Measurements from ENCODE around the gene KCNQ5. TPM values are rescaled to one million over a fixed set of nuclear protein-coding genes. Genes with fewer than 3 reads are reported as not detected.

Gene KCNQ5
- total RNA-seq, 1 donor from 2014 or later = 1.7 TPM

DNA sequence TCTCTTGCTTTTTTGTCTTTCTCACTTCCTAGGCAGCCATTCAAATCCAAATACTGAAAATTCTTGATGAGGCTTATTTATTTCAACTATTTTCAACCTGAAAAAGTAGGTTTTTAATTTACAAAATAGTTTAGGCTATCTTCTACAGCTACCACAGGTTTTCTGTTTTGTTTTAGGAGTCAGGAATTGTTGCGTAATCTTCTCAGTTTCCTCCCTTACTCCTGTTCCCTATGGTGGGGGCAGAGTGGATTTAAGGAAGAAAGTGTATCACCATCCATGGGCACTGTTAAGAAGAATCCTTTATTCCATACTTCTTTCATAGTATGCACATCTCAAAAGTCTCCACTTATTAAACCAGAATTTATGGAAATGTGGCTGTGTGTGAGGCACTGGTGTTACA, 421.0 kb downstream of the KCNQ5 start:
- H3K4me3 ChIP-seq (ENCODE audit: low read depth, low read length) = no peak overlapping the region
- no peak for TF ChIP-seq CTCF (conservative IDR thresholded peaks at IDR 0.05; ENCODE audit: low read depth, low read length)
- DNase-seq (ENCODE audit: low read depth) = no peak

DNA sequence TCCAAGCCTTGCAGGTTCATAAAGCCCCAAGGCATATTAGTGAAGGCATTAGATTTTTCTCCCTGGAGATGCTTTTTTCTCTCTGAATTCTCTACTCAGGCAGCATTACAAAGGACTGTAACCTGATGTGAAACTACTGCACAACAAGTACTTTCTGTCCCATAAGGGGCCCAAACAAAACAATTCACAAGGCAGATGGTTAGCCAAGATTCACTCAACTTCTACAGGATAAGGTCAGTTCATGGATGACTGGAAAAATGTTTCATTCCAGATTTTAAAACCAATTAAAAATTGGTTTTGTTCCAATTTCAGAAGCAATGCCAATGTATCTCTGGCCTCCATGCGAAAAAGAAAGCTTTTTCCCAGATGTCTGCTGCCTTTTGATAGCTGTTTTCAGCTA, 421.6 kb downstream of the KCNQ5 start:
- no peak for TF ChIP-seq CTCF (conservative IDR thresholded peaks at IDR 0.05; ENCODE audit: low read depth, low read length)

DNA sequence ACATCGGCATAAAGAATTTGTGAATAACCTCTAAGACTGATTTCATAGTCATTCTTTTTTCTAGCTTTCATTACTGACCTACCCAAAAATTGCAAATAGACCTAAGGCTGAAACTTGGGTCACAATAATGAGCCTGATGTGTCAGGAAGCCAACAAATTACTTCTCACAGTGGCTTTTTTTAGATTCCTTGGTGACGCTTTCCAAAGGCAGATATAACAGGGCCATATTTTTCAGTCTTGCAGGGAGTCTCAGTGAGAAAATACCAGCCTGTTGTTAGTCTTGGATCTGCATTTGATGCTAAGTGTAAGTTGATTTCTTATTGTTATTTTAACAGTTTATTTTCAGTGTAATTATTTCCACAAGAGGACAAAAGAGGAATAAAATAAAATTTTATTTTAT, 423.7 kb downstream of the KCNQ5 start:
- no peak for DNase-seq (ENCODE audit: low read depth)
- H3K4me3 ChIP-seq (ENCODE audit: low read depth, low read length) = no peak overlapping the region
- TF ChIP-seq CTCF (conservative IDR thresholded peaks at IDR 0.05; ENCODE audit: low read depth, low read length) = no peak

More for the DNA sequence above, 421.6 kb downstream of the KCNQ5 start:
- no peak for DNase-seq (ENCODE audit: low read depth)
- no peak overlapping the region for H3K4me3 ChIP-seq (ENCODE audit: low read depth, low read length)

DNA sequence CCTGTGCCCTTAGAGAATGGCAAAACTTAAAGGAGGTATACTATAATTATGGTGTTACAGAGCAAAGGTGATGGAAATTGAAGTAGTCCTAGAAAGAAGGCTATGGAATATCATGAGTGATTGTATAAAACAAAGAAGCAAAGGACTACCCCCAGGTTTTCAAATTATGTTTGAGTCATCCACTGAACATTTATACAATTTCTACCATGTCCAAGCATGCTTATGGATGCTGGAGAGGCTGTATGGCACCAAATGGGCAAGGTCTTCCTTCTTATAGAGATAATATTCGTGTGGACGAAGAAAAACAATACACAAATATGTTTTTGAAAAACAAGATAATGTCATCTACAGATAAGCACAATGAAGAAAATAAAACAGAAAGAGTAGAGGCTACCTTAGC, 425.9 kb downstream of the KCNQ5 start:
- no peak for DNase-seq (ENCODE audit: low read depth)
- no peak overlapping the region for H3K4me3 ChIP-seq (ENCODE audit: low read depth, low read length)
- no peak for TF ChIP-seq CTCF (conservative IDR thresholded peaks at IDR 0.05; ENCODE audit: low read depth, low read length)

DNA sequence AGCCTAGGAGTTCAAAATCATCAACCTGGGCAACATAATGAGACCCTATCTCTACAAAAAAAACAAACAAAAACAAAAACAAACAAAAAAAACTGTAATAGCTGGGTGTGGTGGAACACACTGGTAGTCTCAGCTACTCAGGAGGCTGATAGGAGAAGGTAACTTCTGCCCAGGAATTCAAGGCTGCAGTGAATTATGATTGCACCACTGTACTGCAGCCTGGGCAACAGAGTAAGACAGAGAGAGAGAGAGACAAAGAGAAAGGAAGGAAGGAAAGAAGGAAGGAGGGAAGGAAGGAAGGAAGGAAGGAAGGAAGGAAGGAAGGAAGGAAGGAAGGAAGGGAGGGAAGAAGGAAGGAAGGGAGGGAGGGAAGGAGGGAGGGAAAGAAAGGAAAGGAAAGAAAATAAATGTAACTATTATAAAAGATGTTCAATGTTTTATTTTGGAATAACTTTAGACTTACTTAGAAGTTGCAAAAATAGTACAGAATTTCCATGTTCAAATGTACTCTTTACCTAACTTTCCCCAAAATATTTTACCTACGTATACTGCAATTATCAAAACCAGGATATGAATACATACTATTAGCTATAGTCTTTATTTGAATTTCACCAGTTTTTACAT, 428.2 kb downstream of the KCNQ5 start:
- no peak for DNase-seq (ENCODE audit: low read depth)
- TF ChIP-seq CTCF (conservative IDR thresholded peaks at IDR 0.05; ENCODE audit: low read depth, low read length) = no peak
- no peak overlapping the region for H3K4me3 ChIP-seq (ENCODE audit: low read depth, low read length)

DNA sequence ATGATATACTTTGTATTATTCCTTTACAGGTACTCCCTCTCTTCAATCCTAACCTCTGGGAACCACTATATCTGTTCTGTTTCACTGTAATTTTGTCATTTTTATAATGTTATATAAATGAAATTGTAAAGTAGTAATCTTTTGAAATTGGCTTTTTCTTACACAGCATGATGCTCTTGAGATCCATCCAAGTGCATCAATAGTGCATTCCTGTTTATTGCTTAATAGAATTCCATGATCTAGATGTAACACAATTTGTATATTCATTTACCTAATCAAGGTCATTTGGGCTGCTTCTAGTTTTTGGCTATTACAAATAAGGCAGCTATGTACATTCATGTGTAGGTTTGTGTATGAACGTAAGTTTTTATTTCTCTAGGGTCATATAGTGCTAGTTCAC, 428.8 kb downstream of the KCNQ5 start:
- DNase-seq (ENCODE audit: low read depth) = no peak
- no peak for TF ChIP-seq CTCF (conservative IDR thresholded peaks at IDR 0.05; ENCODE audit: low read depth, low read length)
- no peak overlapping the region for H3K4me3 ChIP-seq (ENCODE audit: low read depth, low read length)

DNA sequence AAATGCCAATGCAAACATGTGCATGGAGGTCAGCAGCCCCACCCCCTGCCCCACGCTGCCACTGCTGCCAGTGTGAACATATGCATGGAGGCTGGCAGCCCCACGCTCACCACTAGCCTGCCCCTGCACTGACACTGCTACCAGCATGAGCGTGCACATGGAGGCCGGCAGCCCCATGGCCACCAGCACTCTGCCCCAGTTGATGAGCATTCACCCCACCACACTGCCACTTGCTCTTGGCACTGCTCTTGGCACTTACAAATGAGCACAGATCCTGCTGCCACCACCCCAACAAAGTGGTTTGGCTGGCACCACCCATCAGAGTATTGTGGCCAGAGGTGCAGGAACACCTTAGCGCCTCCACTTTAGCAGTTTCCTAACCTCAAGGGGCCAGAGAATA, 429.3 kb downstream of the KCNQ5 start:
- TF ChIP-seq CTCF (conservative IDR thresholded peaks at IDR 0.05; ENCODE audit: low read depth, low read length) = no peak

More for the DNA sequence above, 429.3 kb downstream of the KCNQ5 start:
- no peak for DNase-seq (ENCODE audit: low read depth)
- H3K4me3 ChIP-seq (ENCODE audit: low read depth, low read length) = no peak overlapping the region

Data from epithelial cell of proximal tubule (primary cell).